Epithelial cell of alveolus of lung (primary cell): ENCODE data around the gene TTLL1. TPM values are rescaled to one million over a fixed set of nuclear protein-coding genes. Genes with fewer than 3 reads are reported as not detected.

ENCODE experiments used
- total RNA-seq: library from RNA; depleted of rRNA; stranded (reverse); fragments of >200 nt; gene quantifications from 2 replicates; pipeline ENCODE4 v1.2.1, GENCODE V29; 2015

Gene TTLL1
- total RNA-seq = 6.2 and 8.4 TPM in 2 replicates

GRCh38 chr22:43088984-43089717, at the start of gene TTLL1:
TTLL1 (minus strand) TSS chr22:43089391; CDS start chr22:43075586, 13,805 bp downstream.

GRCh38 chr22:43110444-43110926, 21.3 kb upstream of the TTLL1 start, which contains the start of gene BIK:
BIK (plus strand) TSS chr22:43110750; CDS start chr22:43124023, 13,273 bp downstream.

GRCh38 chr22:43014869-43015676, 74.1 kb downstream of the TTLL1 start, which contains the start of gene PACSIN2:
PACSIN2 (minus strand) TSS chr22:43015149; CDS start chr22:42912080, 103,069 bp downstream.

Other genes starting within 250 kb of the TTLL1 start
- gene ARFGAP3, start 232.1 kb downstream of the TTLL1 start, total RNA-seq = 43.6 and 47.6 TPM in 2 replicates
- gene PACSIN2, start 74.2 kb downstream of the TTLL1 start, total RNA-seq = 27.2 and 38.7 TPM in 2 replicates
- 0.39 TPM in 1 of 2 replicates, not detected in the other for gene BIK, start 21.4 kb upstream of the TTLL1 start, total RNA-seq
- 13.9 and 21.6 TPM in 2 replicates for gene MCAT, start 54.0 kb upstream of the TTLL1 start, total RNA-seq
- 235 and 477 TPM in 2 replicates for gene TSPO, start 62.2 kb upstream of the TTLL1 start, total RNA-seq
- 32.6 and 34.9 TPM in 2 replicates for gene TTLL12, start 97.7 kb upstream of the TTLL1 start, total RNA-seq